HTERT RPE-1 (cell line): ENCODE results near the gene PNPLA2.

Source experiments
- in situ Hi-C: fragments of 300-500 bp; cut with MboI; formaldehyde crosslinking; loops from 4 replicates; pipeline ENCODE4 v1.14.3; 2020; ENCODE audit warnings: low sequenced_read_pairs

Gene PNPLA2

GRCh38 chr11:818396-819128 lies at the start of gene PNPLA2:
TSS of gene PNPLA2 (plus strand) at chr11:818914. CDS start at chr11:819719, 805 bp downstream.
- in situ Hi-C loops = no loop called here

GRCh38 chr11:769887-770641 lies 48.6 kb upstream of the PNPLA2 start:
- in situ Hi-C loops = no loop called here

GRCh38 chr11:770642-771616 lies 47.8 kb upstream of the PNPLA2 start:
- in situ Hi-C loops = no loop called here

GRCh38 chr11:771617-772204 lies 47.0 kb upstream of the PNPLA2 start:
- in situ Hi-C loops = no loop called here

- in situ Hi-C loops = no loop called here
These were observed 46.0 kb upstream of the PNPLA2 start for GRCh38 chr11:772429-773390.

GRCh38 chr11:773425-773824 lies 45.3 kb upstream of the PNPLA2 start:
- in situ Hi-C loops = no loop called here

- in situ Hi-C loops = no loop called here
These were observed 44.9 kb upstream of the PNPLA2 start for GRCh38 chr11:773830-774229.

- in situ Hi-C loops = no loop called here
These were observed 43.7 kb upstream of the PNPLA2 start for GRCh38 chr11:774873-775592.

- in situ Hi-C loops = no loop called here
These were observed 42.5 kb upstream of the PNPLA2 start for GRCh38 chr11:776263-776560.

- in situ Hi-C loops = no loop called here
These were observed 42.0 kb upstream of the PNPLA2 start for GRCh38 chr11:776561-777287.

GRCh38 chr11:777288-778255 lies 41.1 kb upstream of the PNPLA2 start, which contains the start of gene GATD1:
TSS of gene GATD1 (minus strand) at chr11:777487. CDS start at chr11:777462, 25 bp downstream.
- in situ Hi-C loops = no loop called here

GRCh38 chr11:778976-779954 lies 39.4 kb upstream of the PNPLA2 start:
- in situ Hi-C loops = no loop called here

- in situ Hi-C loops = no loop called here
These were observed 38.7 kb upstream of the PNPLA2 start for GRCh38 chr11:779955-780532.

GRCh38 chr11:782264-783174 lies 36.2 kb upstream of the PNPLA2 start:
- in situ Hi-C loops = no loop called here

- in situ Hi-C loops = no loop called here
These were observed 35.1 kb upstream of the PNPLA2 start for GRCh38 chr11:783581-784015.
